ENCODE data around the gene ZBTB8B.
"Not testable (repeated sequence)": the region's sequence is repeated elsewhere in the genome, so short reads cannot be mapped to it uniquely, and the experiment has no call there.

ZBTB8B gene

DNA sequence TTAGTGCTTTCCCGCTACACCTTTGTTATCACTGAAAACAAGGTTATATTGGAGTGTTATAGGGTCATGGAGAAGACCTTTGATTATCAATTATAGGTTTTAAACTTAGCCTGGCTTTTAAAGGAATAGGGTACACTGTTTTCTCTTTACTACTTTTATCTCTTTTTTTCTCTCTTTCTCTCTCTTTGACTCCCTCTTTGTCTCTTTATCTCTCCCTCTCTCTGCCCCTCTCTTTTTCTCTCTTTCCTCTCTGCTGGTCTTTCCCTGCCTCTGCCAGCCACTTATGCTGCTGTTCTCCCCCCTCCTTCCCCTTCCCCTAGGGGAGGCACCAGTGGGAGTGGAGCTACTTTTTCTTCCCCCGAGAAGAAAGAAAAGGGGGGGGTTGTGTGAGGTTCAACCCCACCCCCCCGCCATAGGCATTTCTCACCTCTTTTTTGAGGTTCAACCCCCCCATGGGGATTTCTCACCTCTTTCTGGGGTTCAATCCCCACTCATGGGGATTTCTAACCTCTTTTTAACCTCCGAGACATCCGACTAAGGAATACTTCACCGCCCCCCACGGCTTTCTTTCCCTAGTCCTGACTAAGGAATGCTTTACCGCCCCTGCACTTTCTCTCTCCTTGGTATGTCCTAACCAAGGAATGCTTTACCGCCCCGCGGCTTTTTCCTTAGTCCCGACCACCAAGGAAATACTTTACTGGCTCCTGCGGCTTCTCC, 17.2 kb upstream of the ZBTB8B start:
- no peak for DNase-seq (ENCODE audit: low read depth)
- H3K4me3 ChIP-seq (ENCODE audit: low read depth, low read length) = no peak overlapping the region
- TF ChIP-seq, protein P1, sequence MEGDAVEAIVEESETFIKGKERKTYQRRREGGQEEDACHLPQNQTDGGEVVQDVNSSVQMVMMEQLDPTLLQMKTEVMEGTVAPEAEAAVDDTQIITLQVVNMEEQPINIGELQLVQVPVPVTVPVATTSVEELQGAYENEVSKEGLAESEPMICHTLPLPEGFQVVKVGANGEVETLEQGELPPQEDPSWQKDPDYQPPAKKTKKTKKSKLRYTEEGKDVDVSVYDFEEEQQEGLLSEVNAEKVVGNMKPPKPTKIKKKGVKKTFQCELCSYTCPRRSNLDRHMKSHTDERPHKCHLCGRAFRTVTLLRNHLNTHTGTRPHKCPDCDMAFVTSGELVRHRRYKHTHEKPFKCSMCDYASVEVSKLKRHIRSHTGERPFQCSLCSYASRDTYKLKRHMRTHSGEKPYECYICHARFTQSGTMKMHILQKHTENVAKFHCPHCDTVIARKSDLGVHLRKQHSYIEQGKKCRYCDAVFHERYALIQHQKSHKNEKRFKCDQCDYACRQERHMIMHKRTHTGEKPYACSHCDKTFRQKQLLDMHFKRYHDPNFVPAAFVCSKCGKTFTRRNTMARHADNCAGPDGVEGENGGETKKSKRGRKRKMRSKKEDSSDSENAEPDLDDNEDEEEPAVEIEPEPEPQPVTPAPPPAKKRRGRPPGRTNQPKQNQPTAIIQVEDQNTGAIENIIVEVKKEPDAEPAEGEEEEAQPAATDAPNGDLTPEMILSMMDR (IDR thresholded peaks at IDR 0.05; ENCODE audit: insufficient read depth, low read depth, low read length, missing control alignments) = no peak

DNA sequence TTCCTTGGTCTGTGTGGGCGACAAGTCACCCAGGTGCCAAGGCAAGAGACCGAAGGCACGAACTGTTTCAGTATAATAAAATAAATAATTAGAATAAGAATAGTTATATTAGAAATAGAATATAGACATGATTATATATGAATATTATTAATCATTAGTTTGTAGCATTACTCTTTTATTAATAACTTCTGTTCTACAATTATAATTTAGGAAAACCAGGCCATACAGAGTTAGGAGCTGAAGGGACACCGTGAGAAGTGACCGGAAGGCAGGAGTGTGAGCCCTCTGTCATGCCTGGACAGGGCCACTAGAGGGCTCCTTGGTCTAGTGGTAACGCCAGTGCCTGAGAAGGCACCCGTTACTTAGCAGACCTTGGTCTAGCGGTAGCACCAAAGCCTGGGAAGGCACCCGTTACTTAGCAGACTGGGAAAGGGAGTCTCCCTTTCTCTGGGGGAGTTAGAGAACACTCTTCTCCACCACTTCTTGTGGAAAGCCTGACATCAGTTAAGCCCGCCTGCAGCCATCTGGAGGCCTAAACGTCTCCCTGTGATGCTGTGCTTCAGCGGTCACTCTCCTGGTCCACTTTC, 16.6 kb upstream of the ZBTB8B start:
- not testable (repeated sequence) for H3K4me3 ChIP-seq (ENCODE audit: low read depth, low read length)
- peak; percentile 73 for DNase-seq (ENCODE audit: low read depth)
- TF ChIP-seq, protein P1 (IDR thresholded peaks at IDR 0.05; ENCODE audit: insufficient read depth, low read depth, low read length, missing control alignments) = peak; percentile 79

DNA sequence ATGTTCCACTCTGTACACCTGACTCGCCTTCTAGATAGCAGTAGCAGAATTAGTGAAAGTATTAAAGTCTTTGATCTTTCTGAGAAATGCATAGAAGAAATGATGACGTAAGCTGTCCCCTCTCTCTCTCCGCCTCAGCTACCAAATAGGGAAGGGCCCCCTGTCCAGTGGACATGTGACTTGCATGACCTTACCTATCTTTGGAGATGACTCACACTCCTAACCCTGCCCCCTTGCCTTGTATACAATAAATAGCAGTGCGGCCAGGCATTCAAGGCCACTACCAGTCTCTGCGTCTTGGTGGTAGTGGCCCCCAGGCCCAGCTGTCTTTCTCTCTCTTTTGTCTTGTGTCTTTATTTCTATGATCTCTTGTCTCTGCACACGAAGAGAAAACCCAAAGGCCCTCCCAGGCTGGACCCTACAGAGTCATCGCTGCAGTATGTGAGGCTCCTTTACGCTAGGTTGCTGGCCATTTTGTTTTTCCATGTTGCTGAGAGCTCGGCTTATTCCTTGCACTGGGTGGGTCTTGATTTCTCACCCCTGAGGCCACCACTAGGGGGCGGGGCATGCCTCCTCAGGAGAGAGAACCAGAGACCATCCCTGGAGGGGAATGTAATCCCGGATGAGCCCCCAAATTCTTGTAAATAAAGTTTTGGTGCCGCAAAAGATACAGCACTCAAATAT, 16.0 kb upstream of the ZBTB8B start:
- H3K4me3 ChIP-seq (ENCODE audit: low read depth, low read length) = no peak overlapping the region

DNA sequence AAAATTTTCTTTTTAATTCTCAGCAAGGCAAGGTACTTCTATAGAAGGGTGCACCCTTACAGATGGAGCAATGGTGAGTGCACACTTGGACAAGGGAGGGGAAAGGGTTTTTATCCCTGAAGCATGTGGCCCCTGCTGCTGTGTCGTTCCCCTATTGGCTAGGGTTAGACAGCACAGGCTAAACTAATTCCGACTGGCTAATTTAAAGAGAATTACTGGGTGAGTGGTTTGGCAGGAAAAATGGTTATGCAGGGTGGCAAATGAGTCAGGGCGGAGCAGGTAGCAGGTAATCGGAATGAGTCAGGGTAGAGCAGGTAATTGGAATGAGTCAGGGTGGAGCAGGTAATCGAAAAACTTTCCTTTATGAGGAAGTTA, 15.4 kb upstream of the ZBTB8B start:
- not testable (repeated sequence) for H3K4me3 ChIP-seq (ENCODE audit: low read depth, low read length); DNase-seq (ENCODE audit: low read depth)

More for the DNA sequence above, 16.0 kb upstream of the ZBTB8B start:
- TF ChIP-seq, protein P1 (IDR thresholded peaks at IDR 0.05; ENCODE audit: insufficient read depth, low read depth, low read length, missing control alignments) = peak; percentile 29
- DNase-seq (ENCODE audit: low read depth) = peak; percentile 27

DNA sequence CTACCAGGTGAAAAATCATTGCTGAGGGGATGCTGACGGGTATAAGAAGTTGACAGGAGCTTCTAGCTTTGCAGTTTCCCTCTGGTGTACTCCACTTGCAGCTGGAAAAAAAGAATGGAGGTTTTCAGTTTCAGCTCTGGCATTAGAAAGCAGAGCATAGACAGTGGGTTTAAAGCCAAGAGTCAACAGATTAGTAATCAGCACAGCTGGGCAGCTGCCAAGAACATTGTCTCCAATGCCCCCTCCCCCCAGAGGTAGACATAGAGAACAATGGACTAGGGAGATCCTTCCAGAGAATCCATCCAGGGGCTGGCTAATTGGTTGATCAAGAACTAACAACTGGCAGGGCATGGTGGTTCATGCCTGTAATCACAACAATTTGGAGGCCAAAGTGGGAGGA, 10.1 kb upstream of the ZBTB8B start:
- TF ChIP-seq, protein P1 (IDR thresholded peaks at IDR 0.05; ENCODE audit: insufficient read depth, low read depth, low read length, missing control alignments) = no peak
- H3K4me3 ChIP-seq (ENCODE audit: low read depth, low read length) = no peak overlapping the region
- no peak for DNase-seq (ENCODE audit: low read depth)

DNA sequence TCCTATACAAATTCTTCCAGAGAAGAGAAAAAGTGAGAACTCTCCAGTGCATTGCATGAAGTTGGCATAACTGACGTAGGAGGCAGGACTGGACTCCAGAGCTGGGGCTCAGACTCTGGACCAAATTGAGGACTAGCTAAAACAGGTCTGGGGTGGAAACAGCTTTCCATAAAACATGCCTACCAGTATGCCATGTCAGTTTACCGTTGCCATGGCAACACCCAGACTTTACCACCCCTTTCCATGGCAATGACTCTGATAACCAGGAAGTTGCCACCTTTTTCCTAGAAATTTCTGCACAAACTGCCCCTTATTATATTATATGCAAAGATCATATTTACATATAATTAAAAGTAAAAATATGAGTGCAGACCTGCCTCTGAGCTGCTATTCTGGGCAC, 8.9 kb upstream of the ZBTB8B start:
- no peak overlapping the region for H3K4me3 ChIP-seq (ENCODE audit: low read depth, low read length)
- DNase-seq (ENCODE audit: low read depth) = no peak
- TF ChIP-seq, protein P1 (IDR thresholded peaks at IDR 0.05; ENCODE audit: insufficient read depth, low read depth, low read length, missing control alignments) = no peak

DNA sequence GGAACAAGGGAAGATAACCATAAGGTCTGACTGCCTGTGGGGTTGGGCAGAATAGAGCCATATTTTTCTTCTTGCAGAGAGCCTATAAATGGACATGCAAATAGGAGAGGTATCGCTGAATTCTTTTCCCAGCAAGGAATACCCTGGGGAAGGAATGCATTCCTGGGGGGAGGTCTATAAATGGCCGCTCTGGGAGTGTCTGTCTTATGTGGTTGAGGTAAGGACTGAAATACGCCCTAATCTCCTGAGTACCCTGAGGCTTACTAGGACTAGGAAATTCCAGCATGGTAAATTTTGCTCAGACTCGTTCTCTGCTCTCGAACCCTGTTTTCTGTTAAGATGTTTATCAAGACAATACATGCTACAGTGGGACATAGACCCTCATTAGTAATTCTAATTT, 6.1 kb upstream of the ZBTB8B start:
- H3K4me3 ChIP-seq (ENCODE audit: low read depth, low read length); DNase-seq (ENCODE audit: low read depth): not testable (repeated sequence)

DNA sequence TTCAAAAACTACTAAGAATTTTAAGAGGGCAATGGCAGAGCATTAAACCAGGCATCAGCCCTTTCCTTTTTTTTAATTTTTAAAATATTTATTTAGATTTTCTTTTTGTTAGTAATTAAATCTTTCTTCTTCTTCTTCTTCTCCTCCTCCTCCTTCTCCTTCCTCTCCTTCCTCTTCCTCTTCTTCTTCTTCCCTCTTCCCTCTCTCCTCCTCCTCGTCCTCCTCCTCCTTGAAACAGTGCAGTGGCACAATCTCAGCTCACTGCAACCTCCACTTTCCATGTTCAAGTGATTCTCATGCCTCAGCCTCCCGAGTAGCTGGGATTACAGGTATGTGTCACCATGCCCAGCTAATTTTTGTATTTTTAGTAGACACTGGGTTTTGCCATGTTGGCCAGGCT, 1.9 kb upstream of the ZBTB8B start:
- not testable (repeated sequence) for DNase-seq (ENCODE audit: low read depth)

More for the DNA sequence above, 1.9 kb upstream of the ZBTB8B start:
- not testable (repeated sequence) for H3K4me3 ChIP-seq (ENCODE audit: low read depth, low read length)

Measured in GM12865 (cell line).